IMR-90 (cell line): ENCODE results near the gene GALC. TPM values are rescaled to one million over a fixed set of nuclear protein-coding genes. Genes with fewer than 3 reads are reported as not detected.

Source experiments
- ATAC-seq: fragments of 200-7000 bp; cut with Tn5 transposase; 2 replicates; pipeline ENCODE4 v1.9.1; 2020; ENCODE audit warnings: low read depth, mild to moderate bottlenecking, moderate library complexity
- BruUV-seq: library from RNA; stranded (reverse); fragments of 400-500 nt; replicated peaks from 2 replicates; lab custom pipeline; 2021; lab: Mats Ljungman, UMichigan
- CTCF ChIA-PET: fragments of 300-600 bp; formaldehyde crosslinking; extraction: SDS; loops from one replicate; lab custom pipeline; 2021; ENCODE audit warnings: antibody characterized with exemption; lab: Yijun Ruan, JAX
- POLR2A ChIA-PET: fragments of 300-600 bp; sonication (Branson Sonifier 250); formaldehyde crosslinking; loops from one replicate; lab custom pipeline; 2022; ENCODE audit warnings: antibody characterized with exemption; ENCODE audit not compliant: unreplicated experiment; lab: Charles Lee
- DNase-seq: peaks from one replicate; pipeline ENCODE4 v3.0.0; 2013
- H2AFZ ChIP-seq: replicated peaks from 2 replicates; pipeline ENCODE3; 2013; ENCODE audit warnings: low read length, mild to moderate bottlenecking; ENCODE audit not compliant: poor library complexity
- H2AK5ac ChIP-seq: 2 replicates; pipeline ENCODE4 v1.6.1; 2013; ENCODE audit warnings: low read depth, low read length, inconsistent platforms
- H2AK9ac ChIP-seq: replicated peaks from 2 replicates; pipeline ENCODE3; 2013; ENCODE audit warnings: mild to moderate bottlenecking, low read depth, low read length, moderate library complexity; ENCODE audit not compliant: poor library complexity
- H2BK120ac ChIP-seq: 2 replicates; pipeline ENCODE4 v1.6.1; 2013; ENCODE audit warnings: low read depth, low read length, inconsistent platforms
- H2BK15ac ChIP-seq: 3 replicates; pipeline ENCODE4 v1.6.1; 2013; ENCODE audit warnings: low read depth, low read length, inconsistent platforms
- H2BK20ac ChIP-seq: 2 replicates; pipeline ENCODE4 v1.6.1; 2013; ENCODE audit warnings: low read depth, mild to moderate bottlenecking, inconsistent platforms, low read length, moderate library complexity
- H2BK5ac ChIP-seq: 2 replicates; pipeline ENCODE4 v1.6.1; 2013; ENCODE audit warnings: mild to moderate bottlenecking, low read depth, low read length, inconsistent platforms; ENCODE audit not compliant: poor library complexity, severe bottlenecking
- H3K14ac ChIP-seq: replicated peaks from 2 replicates; pipeline ENCODE4 v1.6.1; 2013; ENCODE audit warnings: low read depth, low read length, inconsistent platforms
- H3K18ac ChIP-seq: 2 replicates; pipeline ENCODE4 v1.6.1; 2013; ENCODE audit warnings: low read depth, low read length, control low read depth
- H3K23ac ChIP-seq: 2 replicates; pipeline ENCODE4 v1.6.1; 2013; ENCODE audit warnings: low read depth, low read length, inconsistent platforms
- H3K27ac ChIP-seq: 2 replicates; pipeline ENCODE4 v1.5.1; 2013; ENCODE audit warnings: mild to moderate bottlenecking, control low read depth, low read length; ENCODE audit not compliant: insufficient read depth
- H3K27me3 ChIP-seq: 2 replicates; pipeline ENCODE4 v1.6.1; 2013; ENCODE audit warnings: low read length; ENCODE audit not compliant: control insufficient read depth, insufficient read depth
- H3K36me3 ChIP-seq: 2 replicates; pipeline ENCODE4 v1.6.1; 2013; ENCODE audit warnings: low read length, mixed read lengths; ENCODE audit not compliant: control insufficient read depth, insufficient read depth
- H3K4ac ChIP-seq: 2 replicates; pipeline ENCODE4 v1.6.1; 2013; ENCODE audit warnings: low read depth, low read length, inconsistent platforms
- H3K4me1 ChIP-seq: 2 replicates; pipeline ENCODE4 v1.6.1; 2013; ENCODE audit warnings: low read length, mixed read lengths; ENCODE audit not compliant: control insufficient read depth, insufficient read depth
- H3K4me2 ChIP-seq: 2 replicates; pipeline ENCODE4 v1.6.1; 2013; ENCODE audit warnings: low read depth, mild to moderate bottlenecking, control low read depth, low read length, moderate library complexity
- H3K4me3 ChIP-seq: 2 replicates; pipeline ENCODE4 v1.5.1; 2013; ENCODE audit warnings: low read depth, mild to moderate bottlenecking, control low read depth, low read length, moderate library complexity; ENCODE audit not compliant: insufficient read depth
- H3K56ac ChIP-seq: 2 replicates; pipeline ENCODE4 v1.6.1; 2013; ENCODE audit warnings: low read length, inconsistent platforms; ENCODE audit not compliant: insufficient read depth; ENCODE audit errors: extremely low read depth
- H3K79me1 ChIP-seq, 2 experiments: 2 replicates each; pipeline ENCODE4 v1.6.1; 2013; ENCODE audit warnings: low read length in 2 of 2, inconsistent platforms in 1 of 2, low read depth in 1 of 2
- H3K9ac ChIP-seq: 2 replicates; pipeline ENCODE4 v1.6.1; 2013; ENCODE audit warnings: low read depth, low read length, control low read depth
- H3K9me1 ChIP-seq: 2 replicates; pipeline ENCODE4 v1.6.1; 2013; ENCODE audit warnings: low read length, inconsistent platforms; ENCODE audit not compliant: insufficient read depth
- H3K9me3 ChIP-seq: 2 replicates; pipeline ENCODE4 v1.6.1; 2013; ENCODE audit warnings: low read length; ENCODE audit not compliant: control insufficient read depth, insufficient read depth
- H4K20me1 ChIP-seq: 2 replicates; pipeline ENCODE4 v1.6.1; 2013; ENCODE audit warnings: low read length, inconsistent platforms; ENCODE audit not compliant: insufficient read depth
- H4K5ac ChIP-seq: 2 replicates; pipeline ENCODE4 v1.6.1; 2013; ENCODE audit warnings: mild to moderate bottlenecking, low read depth, low read length, control low read depth
- H4K8ac ChIP-seq, 2 experiments: 2 replicates each; pipeline ENCODE4 v1.6.1; 2013; ENCODE audit warnings: low read depth in 2 of 2, low read length in 2 of 2, control low read depth in 1 of 2, inconsistent platforms in 1 of 2
- H4K91ac ChIP-seq: 2 replicates; pipeline ENCODE4 v1.6.1; 2013; ENCODE audit warnings: low read depth, low read length, inconsistent platforms; ENCODE audit not compliant: insufficient read depth
- BHLHE40 ChIP-seq: fragments of 150-350 bp; IDR thresholded peaks from 2 replicates; pipeline ENCODE4 v1.6.1; 2016; ENCODE audit warnings: mild to moderate bottlenecking, low read depth, low read length
- CEBPB ChIP-seq: IDR thresholded peaks from 2 replicates; pipeline ENCODE4 v1.6.1; 2012; ENCODE audit warnings: low read depth, low read length, improper control_type of control experiment
- CHD1 ChIP-seq: IDR thresholded peaks from 2 replicates; pipeline ENCODE4 v1.6.1; 2012; ENCODE audit warnings: low read depth, low read length, improper control_type of control experiment
- CTCF ChIP-seq: conservative IDR thresholded peaks from 2 replicates; pipeline ENCODE4 v1.5.1; 2012; ENCODE audit warnings: mild to moderate bottlenecking, low read depth, low read length, improper control_type of control experiment
- FOS ChIP-seq: fragments of 150-350 bp; IDR thresholded peaks from 2 replicates; pipeline ENCODE4 v1.6.1; 2016; ENCODE audit warnings: low read depth, low read length
- MAFK ChIP-seq: IDR thresholded peaks from 2 replicates; pipeline ENCODE4 v1.6.1; 2012; ENCODE audit warnings: low read depth, low read length, improper control_type of control experiment
- MAZ ChIP-seq: IDR thresholded peaks from 2 replicates; pipeline ENCODE4 v1.6.1; 2012; ENCODE audit warnings: low read depth, mild to moderate bottlenecking, low read length, improper control_type of control experiment, moderate library complexity, borderline replicate concordance
- MXI1 ChIP-seq: IDR thresholded peaks from 2 replicates; pipeline ENCODE4 v1.6.1; 2012; ENCODE audit warnings: low read depth, mild to moderate bottlenecking, low read length, moderate library complexity, borderline replicate concordance
- NFE2L2 ChIP-seq: fragments of 150-350 bp; IDR thresholded peaks from 2 replicates; pipeline ENCODE4 v1.6.1; 2016; ENCODE audit warnings: low read depth, mild to moderate bottlenecking, low read length
- POLR2A ChIP-seq: IDR thresholded peaks from 2 replicates; pipeline ENCODE4 v1.6.1; 2012; ENCODE audit warnings: mild to moderate bottlenecking, low read depth, low read length
- RAD21 ChIP-seq: IDR thresholded peaks from 2 replicates; pipeline ENCODE4 v1.6.1; 2012; ENCODE audit warnings: low read length, improper control_type of control experiment
- RCOR1 ChIP-seq: IDR thresholded peaks from 2 replicates; pipeline ENCODE4 v1.6.1; 2012; ENCODE audit warnings: mild to moderate bottlenecking, low read length, improper control_type of control experiment; ENCODE audit not compliant: insufficient replicate concordance
- RFX5 ChIP-seq: IDR thresholded peaks from 2 replicates; pipeline ENCODE4 v1.8.0; 2012; ENCODE audit warnings: low read depth, mild to moderate bottlenecking, low read length, moderate library complexity
- SMC3 ChIP-seq: fragments of 150-350 bp; IDR thresholded peaks from 2 replicates; pipeline ENCODE4 v1.6.1; 2016; ENCODE audit warnings: low read depth, mild to moderate bottlenecking, antibody characterized with exemption, low read length, moderate library complexity
- WGBS, 2 experiments: methylation state at CpG; one replicate each; pipeline versions ENCODE4 v1.1.5 to v1.1.7; 2013; ENCODE audit warnings: missing lambda C conversion rate in 2 of 2; ENCODE audit not compliant: insufficient read length in 1 of 2; ENCODE audit errors: extremely low coverage in 2 of 2; 5-methylcytosine and 5-hydroxymethylcytosine counted together
- dilution Hi-C: fragments of 300-500 bp; cut with HindIII; formaldehyde crosslinking; loops from one replicate; pipeline ENCODE4 v1.14.3; 2018; ENCODE audit warnings: low sequenced_read_pairs; ENCODE audit not compliant: unreplicated experiment
- in situ Hi-C: fragments of 300-500 bp; cut with MboI; formaldehyde crosslinking; loops from 3 replicates; pipeline ENCODE4 v1.14.3; 2019; ENCODE audit warnings: low sequenced_read_pairs, inconsistent platforms, mixed read lengths
- intact Hi-C: fragments of 100-400 bp; cut with micrococcal nuclease; formaldehyde crosslinking; loops from 2 replicates; pipeline ENCODE4 v1.10.0; 2022
- polyA plus RNA-seq, 3 experiments: library from polyadenylated mRNA; depleted of rRNA; stranded (reverse); fragments of >200 nt; gene quantifications; 2 replicates each; pipeline ENCODE4 v1.2.3, GENCODE V29; 2012; ENCODE audit warnings: low replicate concordance in 1 of 3
- total RNA-seq: library from RNA; depleted of rRNA; stranded (reverse); fragments of >200 nt; gene quantifications from 2 replicates; pipeline ENCODE4 v1.2.3, GENCODE V29; 2012
- TF ChIP-seq, protein P1 (sequence below): fragments of 150-350 bp; IDR thresholded peaks from 2 replicates; pipeline ENCODE4 v1.6.1; 2016; ENCODE audit warnings: low read depth, mild to moderate bottlenecking, low read length, moderate library complexity, borderline replicate concordance

Gene GALC
- total and polyA plus RNA-seq, 2 of the 4 experiments (the other 2 are of a cell fraction): 6.3 to 7.9 TPM

DNA sequence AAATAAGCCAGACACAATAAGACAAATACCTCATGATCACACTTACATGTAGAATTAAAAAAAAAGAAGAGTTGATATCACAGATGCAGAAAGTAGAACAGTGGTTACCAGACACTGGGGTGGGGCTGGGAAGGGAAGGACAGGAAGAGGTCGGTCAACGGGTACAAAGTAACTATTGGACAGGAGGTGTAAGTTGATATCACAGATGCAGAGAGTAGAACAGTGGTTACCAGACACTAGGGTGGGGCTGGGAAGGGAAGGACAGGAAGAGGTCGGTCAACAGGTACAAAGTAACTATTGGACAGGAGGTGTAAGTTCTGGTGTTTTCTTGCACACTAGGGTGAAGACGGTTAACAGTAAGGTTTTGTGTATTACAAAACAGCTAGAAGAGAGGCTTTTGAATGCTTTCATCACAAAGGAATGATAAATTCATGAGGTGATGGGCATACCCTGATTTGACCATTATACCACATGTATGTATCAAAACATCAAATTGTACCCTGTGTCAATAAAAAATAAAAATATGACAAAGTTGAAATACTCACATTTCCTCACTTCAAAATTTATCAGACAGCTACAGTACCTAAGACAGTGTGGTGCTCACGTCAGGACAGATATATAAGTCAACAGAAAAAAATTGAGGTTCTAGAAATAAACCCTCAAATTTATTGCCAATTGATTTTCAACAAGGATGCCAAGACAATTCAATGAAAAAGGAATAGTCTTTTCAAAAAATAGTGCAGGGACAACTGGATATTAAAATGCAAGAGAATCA lies 32.8 kb downstream of the GALC start:
- no peak overlapping the region for H4K8ac ChIP-seq
- in situ Hi-C loops: no loop called here
- TF ChIP-seq CHD1 (no peak), FOS (no peak), MAFK (no peak), MAZ (no peak), RAD21 (no peak), RCOR1 (no peak), MXI1 (no peak), POLR2A (no peak), CEBPB (no peak), NFE2L2 (no peak), SMC3 (no peak), RFX5 (no peak), BHLHE40 (no peak), CTCF (no peak)
- TF ChIP-seq, protein P1, sequence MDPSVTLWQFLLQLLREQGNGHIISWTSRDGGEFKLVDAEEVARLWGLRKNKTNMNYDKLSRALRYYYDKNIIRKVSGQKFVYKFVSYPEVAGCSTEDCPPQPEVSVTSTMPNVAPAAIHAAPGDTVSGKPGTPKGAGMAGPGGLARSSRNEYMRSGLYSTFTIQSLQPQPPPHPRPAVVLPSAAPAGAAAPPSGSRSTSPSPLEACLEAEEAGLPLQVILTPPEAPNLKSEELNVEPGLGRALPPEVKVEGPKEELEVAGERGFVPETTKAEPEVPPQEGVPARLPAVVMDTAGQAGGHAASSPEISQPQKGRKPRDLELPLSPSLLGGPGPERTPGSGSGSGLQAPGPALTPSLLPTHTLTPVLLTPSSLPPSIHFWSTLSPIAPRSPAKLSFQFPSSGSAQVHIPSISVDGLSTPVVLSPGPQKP: no peak

More for the DNA sequence above, 32.8 kb downstream of the GALC start:
- no peak overlapping the region for H3K23ac ChIP-seq
- 95% methylated on average over 3 of the region's 5 CpGs; no CpG with 5 or more reads in 1 of the 2 experiments for WGBS, 2 experiments
- H3K4ac ChIP-seq: no peak overlapping the region
- H3K9me1 ChIP-seq: no peaks in the 10 kb centered on the region
- H4K91ac ChIP-seq: no peak overlapping the region
- BruUV-seq: no TSS peak
- H3K9me3 ChIP-seq: 0 out of 2 replicates have a peak, but pooled peaks cover 2% of the 10 kb centered on the region
- intact Hi-C loops: no loop called here
- no peak overlapping the region for H2AK5ac ChIP-seq
- no peak overlapping the region for H3K18ac ChIP-seq
- no peak overlapping the region for H3K27ac ChIP-seq
- no peaks in the 10 kb centered on the region for H3K27me3 ChIP-seq
- no peak overlapping the region for H3K14ac ChIP-seq
- no peaks in the 10 kb centered on the region for H3K79me1 ChIP-seq
- DNase-seq: no peak
- H2BK5ac ChIP-seq: no peak overlapping the region
- ChIA-PET CTCF (interaction anchor here (0.7 kb wide), 1 partner anchor 14 kb away, joined by 3 read pairs; no protein-coding TSS in a partner anchor), POLR2A (no interaction called here)
- H3K4me3 ChIP-seq: no peak overlapping the region
- no peak overlapping the region for H2BK120ac ChIP-seq
- H3K4me1 ChIP-seq: no peaks in the 10 kb centered on the region
- no peak overlapping the region for H2AFZ ChIP-seq
- no peak overlapping the region for H2BK20ac ChIP-seq
- dilution Hi-C loops: no loop called here
- H4K5ac ChIP-seq: no peak overlapping the region
- H2BK15ac ChIP-seq: no peak overlapping the region
- no peak overlapping the region for H3K4me2 ChIP-seq
- no peak overlapping the region for H2AK9ac ChIP-seq
- peaks cover 5% of the 10 kb centered on the region; the same call in 1 of the 2 replicates for H3K36me3 ChIP-seq
- ATAC-seq: no peak
- H3K9ac ChIP-seq: no peak overlapping the region
- no peaks in the 10 kb centered on the region for H4K20me1 ChIP-seq
- no peak overlapping the region for H3K56ac ChIP-seq
